Astrocyte (in vitro differentiated cells and primary cell): Measurements from ENCODE around the gene CLINT1.

ENCODE experiments used
- CTCF ChIP-seq: IDR thresholded peaks from 2 replicates; pipeline ENCODE4 v1.5.1; 2011; ENCODE audit warnings: low read depth, mild to moderate bottlenecking, inconsistent platforms, low read length, moderate library complexity; ENCODE audit not compliant: insufficient read depth
- EZH2 ChIP-seq: IDR thresholded peaks from 2 replicates; pipeline ENCODE4 v1.6.1; 2012; ENCODE audit warnings: mild to moderate bottlenecking, low read length, inconsistent platforms; ENCODE audit not compliant: insufficient read depth

- no peak for TF ChIP-seq CTCF
- no peak for TF ChIP-seq EZH2
Measured at GRCh38 chr5:157772127-157772526, 86.8 kb downstream of the CLINT1 start.
